ENCODE results near the gene CYS1.

DNA sequence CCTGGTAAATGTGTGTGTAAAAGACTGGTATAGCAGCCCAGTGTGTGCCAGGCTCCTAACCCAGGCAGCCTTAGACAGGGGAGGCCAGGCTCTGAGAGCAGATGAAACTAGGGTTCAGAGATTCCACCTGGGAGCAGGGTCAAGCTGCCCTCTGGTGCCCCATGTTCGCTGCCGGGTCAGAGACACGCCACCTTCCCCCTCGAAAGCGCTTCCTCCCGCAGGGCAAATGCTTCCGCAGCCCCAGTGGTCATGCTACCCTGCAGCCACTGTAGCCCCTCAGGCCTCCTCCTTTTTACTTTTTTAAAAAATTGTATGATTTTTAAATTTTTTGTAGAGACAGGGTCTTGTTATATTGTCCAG is 47.5 kb downstream of the CYS1 start:
- TF ChIP-seq POLR2A (IDR thresholded peaks at IDR 0.05) = no peak
- TF ChIP-seq, protein P1, sequence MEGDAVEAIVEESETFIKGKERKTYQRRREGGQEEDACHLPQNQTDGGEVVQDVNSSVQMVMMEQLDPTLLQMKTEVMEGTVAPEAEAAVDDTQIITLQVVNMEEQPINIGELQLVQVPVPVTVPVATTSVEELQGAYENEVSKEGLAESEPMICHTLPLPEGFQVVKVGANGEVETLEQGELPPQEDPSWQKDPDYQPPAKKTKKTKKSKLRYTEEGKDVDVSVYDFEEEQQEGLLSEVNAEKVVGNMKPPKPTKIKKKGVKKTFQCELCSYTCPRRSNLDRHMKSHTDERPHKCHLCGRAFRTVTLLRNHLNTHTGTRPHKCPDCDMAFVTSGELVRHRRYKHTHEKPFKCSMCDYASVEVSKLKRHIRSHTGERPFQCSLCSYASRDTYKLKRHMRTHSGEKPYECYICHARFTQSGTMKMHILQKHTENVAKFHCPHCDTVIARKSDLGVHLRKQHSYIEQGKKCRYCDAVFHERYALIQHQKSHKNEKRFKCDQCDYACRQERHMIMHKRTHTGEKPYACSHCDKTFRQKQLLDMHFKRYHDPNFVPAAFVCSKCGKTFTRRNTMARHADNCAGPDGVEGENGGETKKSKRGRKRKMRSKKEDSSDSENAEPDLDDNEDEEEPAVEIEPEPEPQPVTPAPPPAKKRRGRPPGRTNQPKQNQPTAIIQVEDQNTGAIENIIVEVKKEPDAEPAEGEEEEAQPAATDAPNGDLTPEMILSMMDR (IDR thresholded peaks at IDR 0.05) = no peak
- no peak for TF ChIP-seq POLR2AphosphoS5 (IDR thresholded peaks at IDR 0.05)
- TF ChIP-seq EP300 (IDR thresholded peaks at IDR 0.05; ENCODE audit: low read depth) = no peak
